Hindlimb muscle (tissue), 1 donor: ENCODE measurements around the gene TRIM17. TPM values are rescaled to one million over a fixed set of nuclear protein-coding genes. Genes with fewer than 3 reads are reported as not detected.

Experiments
- DNase-seq: peaks from one replicate; pipeline ENCODE4 v3.0.0-alpha.2; 2013
- polyA plus RNA-seq: library from polyadenylated mRNA; unstranded; fragments of 120-200 nt; gene quantifications from one replicate; pipeline ENCODE4 v1.2.1, GENCODE V29; 2013; ENCODE audit not compliant: insufficient read length

Gene TRIM17
- polyA plus RNA-seq, 1 donor = 1.1 TPM

- DNase-seq = peak; percentile 34
Observed at GRCh38 chr1:228366866-228367741, 49.6 kb downstream of the TRIM17 start.

DNA sequence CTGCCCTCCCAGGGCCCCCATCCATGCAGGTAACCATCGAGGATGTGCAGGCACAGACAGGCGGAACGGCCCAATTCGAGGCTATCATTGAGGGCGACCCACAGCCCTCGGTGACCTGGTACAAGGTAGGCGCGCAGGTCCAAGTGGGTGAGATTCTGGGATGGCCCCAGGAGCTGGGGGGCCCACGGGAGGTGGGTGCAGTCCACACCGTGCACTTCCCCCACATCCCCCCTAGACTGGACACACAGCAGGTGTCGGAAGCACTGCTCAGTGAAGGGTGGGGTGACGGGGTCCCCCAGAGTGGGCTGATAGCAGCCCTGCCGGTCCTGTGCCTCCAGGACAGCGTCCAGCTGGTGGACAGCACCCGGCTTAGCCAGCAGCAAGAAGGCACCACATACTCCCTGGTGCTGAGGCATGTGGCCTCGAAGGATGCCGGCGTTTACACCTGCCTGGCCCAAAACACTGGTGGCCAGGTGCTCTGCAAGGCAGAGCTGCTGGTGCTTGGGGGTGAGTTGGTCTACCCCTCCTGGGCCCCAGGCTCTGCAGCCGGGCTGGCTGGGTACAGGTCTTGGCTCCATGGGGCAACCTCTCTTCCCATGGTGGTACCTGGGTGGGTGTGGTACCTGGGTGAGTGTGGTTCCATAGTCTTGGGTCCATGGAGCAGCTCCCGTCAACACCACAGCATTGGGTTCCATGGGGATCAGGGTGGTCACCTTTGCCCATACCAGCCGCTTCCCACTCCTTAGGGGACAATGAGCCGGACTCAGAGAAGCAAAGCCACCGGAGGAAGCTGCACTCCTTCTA, 50.4 kb downstream of the TRIM17 start:
- DNase-seq = no peak

DNA sequence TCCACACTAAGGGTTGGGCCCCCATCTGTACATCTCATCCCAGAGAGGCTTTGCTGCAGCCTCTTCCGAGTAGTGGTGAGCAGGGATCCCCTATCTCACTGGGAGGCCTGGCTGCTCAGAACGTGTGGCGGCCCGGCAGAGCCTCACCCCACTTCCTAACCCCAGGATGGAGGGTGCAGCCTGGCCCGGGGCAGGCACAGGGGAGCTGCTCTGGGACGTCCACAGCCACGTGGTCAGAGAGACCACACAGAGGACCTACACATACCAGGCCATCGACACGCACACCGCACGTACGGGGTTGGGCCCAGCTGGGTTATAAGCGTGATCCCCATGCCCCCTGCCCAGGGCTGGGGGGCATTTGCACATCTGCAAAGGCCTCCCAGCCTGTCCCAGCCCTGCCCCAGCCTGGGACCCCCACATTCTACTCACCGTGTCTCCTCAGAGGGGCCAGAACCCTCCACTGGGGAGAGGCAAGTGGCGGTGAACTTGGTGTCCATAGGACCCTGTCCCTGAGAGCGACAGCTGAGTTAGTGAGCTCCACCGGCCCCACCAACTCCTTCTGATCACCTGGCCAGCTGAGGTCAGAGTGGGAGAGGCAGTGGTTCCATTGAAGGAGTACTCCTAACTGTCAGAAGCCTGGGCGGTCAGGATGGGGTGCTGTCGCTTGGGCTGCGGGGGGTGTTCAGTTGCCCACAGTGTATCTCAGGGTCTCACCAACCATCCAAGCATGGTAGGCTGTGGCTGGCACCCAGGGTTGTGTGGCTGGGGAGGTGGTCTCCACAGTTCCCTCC, 51.2 kb downstream of the TRIM17 start:
- DNase-seq = no peak

GRCh38 chr1:228364706-228365213, 51.9 kb downstream of the TRIM17 start:
- no peak for DNase-seq

GRCh38 chr1:228364068-228364705, 52.5 kb downstream of the TRIM17 start:
- no peak for DNase-seq

GRCh38 chr1:228363686-228364067, 53.0 kb downstream of the TRIM17 start:
- no peak for DNase-seq

DNA sequence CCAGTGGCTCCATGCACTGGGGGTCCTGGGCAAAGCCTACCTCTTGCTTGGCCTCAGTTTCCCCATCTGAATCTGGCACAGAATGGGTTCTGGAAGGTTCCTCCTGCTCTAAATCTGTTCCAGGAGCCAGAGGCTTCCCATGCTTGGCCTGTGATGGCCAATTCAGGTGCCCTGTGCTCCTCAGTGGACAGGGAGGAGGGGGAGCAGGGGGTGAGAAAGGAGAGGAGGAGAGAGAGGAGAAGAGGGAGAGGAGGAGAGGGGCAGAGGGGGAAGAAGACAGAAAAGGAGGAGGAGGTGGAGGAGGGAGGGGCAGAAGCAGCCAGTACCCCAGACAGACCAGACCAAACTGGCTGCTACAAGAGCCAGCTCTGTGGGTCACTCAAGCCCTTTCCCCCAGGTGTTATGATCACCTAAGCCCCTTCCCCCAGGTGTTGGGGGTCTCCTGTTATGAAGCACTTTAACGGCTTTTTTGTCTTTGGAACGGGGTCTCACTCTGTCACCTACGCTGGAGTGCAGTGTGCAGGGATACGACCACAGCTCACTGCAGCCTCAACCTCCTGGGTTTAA, 53.7 kb downstream of the TRIM17 start:
- no peak for DNase-seq

- DNase-seq = no peak
Observed at GRCh38 chr1:228362141-228362883, 54.3 kb downstream of the TRIM17 start.

DNA sequence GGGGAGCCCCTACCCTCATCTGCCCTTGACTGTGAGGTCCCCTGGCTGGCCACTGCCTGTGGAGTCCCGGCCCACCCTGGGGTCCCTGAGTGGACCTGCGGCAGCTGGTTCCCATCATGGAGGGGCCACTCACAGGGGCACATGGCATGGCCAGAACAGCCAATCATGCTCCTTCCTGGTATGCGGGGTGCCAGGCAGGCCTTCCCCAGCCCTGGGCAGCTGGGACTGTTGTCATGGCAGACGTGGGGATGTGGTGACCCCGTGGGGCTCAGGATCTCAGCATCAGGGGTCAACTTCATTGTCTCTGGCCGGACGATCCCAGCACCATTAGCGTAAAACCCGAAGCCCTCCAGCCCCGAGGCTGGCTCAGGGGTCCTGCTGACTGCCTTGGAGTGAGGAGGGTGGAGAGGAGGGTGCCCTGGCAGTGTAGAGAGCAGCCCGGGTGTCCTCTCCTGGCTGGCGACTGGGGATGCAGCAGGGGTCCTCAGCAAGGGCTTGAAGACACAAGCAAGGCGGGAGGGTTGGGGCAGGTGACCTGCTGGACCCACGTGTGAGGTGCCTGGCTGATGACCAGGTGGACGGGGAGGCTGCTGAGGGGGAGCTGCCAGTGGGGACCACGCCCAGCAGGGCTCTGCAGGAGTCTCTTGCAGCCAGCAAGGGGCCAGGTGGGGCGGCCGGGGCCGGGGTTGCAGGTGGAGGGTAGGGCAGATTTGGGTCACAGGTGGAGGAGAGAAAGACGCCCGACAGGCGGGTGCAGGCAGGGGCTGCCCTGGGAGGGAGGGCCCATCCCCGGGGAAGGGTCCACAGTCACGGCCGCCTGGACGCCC, 55.1 kb downstream of the TRIM17 start:
- DNase-seq = no peak

DNA sequence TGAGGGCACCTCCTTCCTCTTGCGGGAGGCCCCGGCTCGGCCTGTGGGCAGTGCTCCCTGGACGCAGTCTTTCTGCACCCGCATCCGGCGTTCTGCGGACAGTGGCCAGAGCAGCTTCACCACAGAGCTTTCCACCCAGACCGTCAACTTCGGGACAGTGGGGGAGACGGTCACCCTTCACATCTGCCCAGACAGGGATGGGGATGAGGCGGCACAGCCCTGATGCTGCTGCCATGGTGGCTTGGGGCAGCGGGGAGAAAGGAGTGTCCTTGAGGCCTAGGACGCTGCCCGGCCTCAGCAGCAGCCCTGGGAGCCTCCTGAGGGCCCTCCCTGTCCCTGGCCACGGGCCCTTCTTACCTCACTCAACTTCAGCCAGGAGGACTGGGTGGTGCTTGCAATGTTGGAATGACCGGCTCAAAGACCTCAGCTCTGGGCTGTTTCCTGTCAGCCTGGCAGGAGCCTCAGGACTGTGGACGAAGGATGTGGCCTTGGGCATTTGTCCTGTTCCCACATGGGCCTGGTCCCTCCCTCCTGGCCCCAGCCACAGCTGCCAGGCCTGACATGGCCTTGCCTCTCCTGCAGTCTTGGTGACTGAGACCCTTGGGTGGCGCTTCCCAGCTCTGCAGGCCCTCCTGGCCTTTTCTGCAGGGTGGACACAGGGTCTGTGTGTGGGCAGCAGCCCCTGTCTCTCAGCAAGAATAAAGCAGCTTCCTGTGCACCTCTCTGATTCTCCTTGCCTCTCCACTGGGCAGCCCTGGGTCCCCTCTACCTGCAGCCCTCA, 55.9 kb downstream of the TRIM17 start:
- DNase-seq = no peak

- DNase-seq = no peak
Observed at GRCh38 chr1:228359613-228360532, 56.8 kb downstream of the TRIM17 start.

DNA sequence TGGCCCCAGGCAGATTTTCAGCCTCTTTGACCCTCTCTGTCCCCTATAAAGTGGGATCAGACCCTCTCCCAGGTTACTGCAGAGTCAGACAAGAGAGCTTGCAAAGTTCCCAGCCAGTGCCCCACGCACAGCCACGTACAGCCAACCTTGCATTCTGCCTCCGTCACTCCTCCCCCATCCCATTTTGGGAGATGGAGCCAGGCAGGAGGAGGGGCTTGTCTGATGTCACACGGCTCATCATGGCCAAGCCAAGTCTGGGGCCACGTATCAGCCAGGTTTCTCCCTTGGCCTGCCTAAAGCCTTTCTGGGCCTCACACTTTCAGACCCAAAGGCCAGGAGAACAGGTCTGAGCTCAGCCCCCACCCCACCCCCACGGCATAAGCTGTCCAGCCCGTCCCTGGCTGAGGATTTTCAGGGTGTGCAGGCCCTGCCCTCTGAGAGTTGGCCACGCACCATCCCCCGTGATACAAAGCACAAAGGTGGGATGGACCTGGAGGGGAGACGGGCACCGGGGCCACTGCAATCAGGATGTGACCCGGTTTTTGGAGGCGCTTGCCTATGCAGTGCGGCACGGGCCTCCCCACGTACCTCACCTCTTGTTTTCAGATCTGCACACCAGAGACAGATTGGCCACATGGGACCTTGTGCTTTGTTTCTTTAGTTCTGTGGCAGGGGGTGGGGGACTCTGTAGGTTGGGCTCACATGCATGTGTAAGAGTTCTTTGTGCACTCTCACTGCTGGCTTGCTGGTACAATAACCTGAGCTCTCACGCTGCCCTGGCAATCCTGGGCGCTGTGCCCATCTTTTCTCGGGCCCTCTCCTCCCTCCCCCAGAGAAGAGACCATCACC, 57.7 kb downstream of the TRIM17 start:
- no peak for DNase-seq

- no peak for DNase-seq
Observed at GRCh38 chr1:228358039-228358763, 58.5 kb downstream of the TRIM17 start.
